ENCODE measurements around the gene UBFD1. TPM values are rescaled to one million over a fixed set of nuclear protein-coding genes. Genes with fewer than 3 reads are reported as not detected.
"Not testable (repeated sequence)": the region's sequence is repeated elsewhere in the genome, so short reads cannot be mapped to it uniquely, and the experiment has no call there.

Gene UBFD1
- total RNA-seq, 1 experiment from 2014 or later, result 125 TPM

- H3K4me1 Mint-ChIP-seq (ENCODE audit: low read depth, unreplicated experiment), result peaks cover 42% of the 10 kb centered on the region
- TF ChIP-seq, protein P1, sequence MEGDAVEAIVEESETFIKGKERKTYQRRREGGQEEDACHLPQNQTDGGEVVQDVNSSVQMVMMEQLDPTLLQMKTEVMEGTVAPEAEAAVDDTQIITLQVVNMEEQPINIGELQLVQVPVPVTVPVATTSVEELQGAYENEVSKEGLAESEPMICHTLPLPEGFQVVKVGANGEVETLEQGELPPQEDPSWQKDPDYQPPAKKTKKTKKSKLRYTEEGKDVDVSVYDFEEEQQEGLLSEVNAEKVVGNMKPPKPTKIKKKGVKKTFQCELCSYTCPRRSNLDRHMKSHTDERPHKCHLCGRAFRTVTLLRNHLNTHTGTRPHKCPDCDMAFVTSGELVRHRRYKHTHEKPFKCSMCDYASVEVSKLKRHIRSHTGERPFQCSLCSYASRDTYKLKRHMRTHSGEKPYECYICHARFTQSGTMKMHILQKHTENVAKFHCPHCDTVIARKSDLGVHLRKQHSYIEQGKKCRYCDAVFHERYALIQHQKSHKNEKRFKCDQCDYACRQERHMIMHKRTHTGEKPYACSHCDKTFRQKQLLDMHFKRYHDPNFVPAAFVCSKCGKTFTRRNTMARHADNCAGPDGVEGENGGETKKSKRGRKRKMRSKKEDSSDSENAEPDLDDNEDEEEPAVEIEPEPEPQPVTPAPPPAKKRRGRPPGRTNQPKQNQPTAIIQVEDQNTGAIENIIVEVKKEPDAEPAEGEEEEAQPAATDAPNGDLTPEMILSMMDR (IDR thresholded peaks at IDR 0.05; ENCODE audit: unreplicated experiment), result no peak
- no peaks in the 10 kb centered on the region for H3K27me3 Mint-ChIP-seq (ENCODE audit: unreplicated experiment)
- peaks cover 32% of the 10 kb centered on the region for H3K36me3 Mint-ChIP-seq (ENCODE audit: insufficient read depth, unreplicated experiment)
- DNase-seq, result peak; percentile 23
- CTCF ChIA-PET, result no interaction called here
- H3K27ac Mint-ChIP-seq (ENCODE audit: unreplicated experiment), result peak overlapping the region; percentile 40
- H3K4me3 Mint-ChIP-seq (ENCODE audit: low read depth, unreplicated experiment), result peak overlapping the region; percentile 86
- intact Hi-C loops (cut with micrococcal nuclease; ENCODE audit: unreplicated experiment), result loop anchor here (10.0 kb wide), 1 partner anchor 325 kb away; the partner anchor contains the start of gene SCNN1G
- BruUV-seq (replicated peaks), result no TSS peak
- no peaks in the 10 kb centered on the region for H3K9me3 Mint-ChIP-seq (ENCODE audit: low read depth, unreplicated experiment)
These were observed 47.8 kb upstream of the UBFD1 start for GRCh38 chr16:23509782-23510163.

DNA sequence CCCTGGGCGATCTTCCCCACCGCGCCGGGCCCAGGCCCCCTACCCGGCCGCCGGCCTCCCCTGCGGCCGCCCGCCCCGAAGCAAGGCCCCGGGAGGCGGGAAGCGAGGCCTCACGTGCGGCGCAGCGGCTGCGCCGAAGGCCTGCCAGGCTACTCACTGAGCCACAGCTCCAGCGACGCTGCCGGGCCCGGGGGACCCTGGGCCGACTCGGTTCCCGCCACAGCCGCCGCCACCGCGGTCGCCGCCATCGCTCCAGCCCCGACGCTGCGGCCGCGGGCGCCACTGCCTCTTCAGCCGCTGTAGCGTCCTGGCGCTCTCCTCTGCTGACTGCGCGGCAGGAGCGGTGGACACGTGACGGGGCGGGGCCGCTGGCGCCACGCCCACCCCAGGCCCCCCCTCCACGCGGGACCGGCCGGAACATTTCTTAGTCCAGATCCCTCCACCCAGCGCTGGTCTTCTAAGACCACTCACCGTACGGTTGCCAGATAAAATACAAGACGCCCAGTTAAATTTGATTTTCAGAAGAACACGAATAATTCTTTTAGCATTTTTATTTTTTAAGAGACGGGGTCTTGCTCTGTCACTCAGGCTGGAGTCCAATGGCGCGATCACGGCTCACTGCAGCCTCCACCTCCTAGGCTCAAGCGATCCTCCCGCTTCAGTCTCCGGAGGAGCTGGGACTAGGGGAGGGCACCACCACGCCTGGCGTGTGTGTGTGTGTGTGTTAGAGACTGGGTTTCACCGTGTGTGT, 47.2 kb upstream of the UBFD1 start, which contains the start of gene GGA2:
GGA2 (minus strand) TSS at position 331 of the 751 bp plus-strand sequence; CDS start at position 248, 83 bp downstream.
- no peaks in the 10 kb centered on the region for H3K27me3 Mint-ChIP-seq (ENCODE audit: unreplicated experiment)
- TF ChIP-seq, protein P1 (IDR thresholded peaks at IDR 0.05; ENCODE audit: unreplicated experiment), result no peak
- H3K27ac Mint-ChIP-seq (ENCODE audit: unreplicated experiment), result peak within 1 kb of the TSS; percentile 85
- H3K36me3 Mint-ChIP-seq (ENCODE audit: insufficient read depth, unreplicated experiment), result peaks cover 32% of the 10 kb centered on the region
- no TSS peak for BruUV-seq (replicated peaks)
- CTCF ChIA-PET, result no interaction called here
- peak within 1 kb of the TSS; percentile 86 for H3K4me3 Mint-ChIP-seq (ENCODE audit: low read depth, unreplicated experiment)
- DNase-seq, result peak; percentile 91
- no peaks in the 10 kb centered on the region for H3K9me3 Mint-ChIP-seq (ENCODE audit: low read depth, unreplicated experiment)
- intact Hi-C loops (cut with micrococcal nuclease; ENCODE audit: unreplicated experiment), result no loop called here
- peaks cover 42% of the 10 kb centered on the region for H3K4me1 Mint-ChIP-seq (ENCODE audit: low read depth, unreplicated experiment)

- DNase-seq; intact Hi-C loops (cut with micrococcal nuclease; ENCODE audit: unreplicated experiment); BruUV-seq (replicated peaks); CTCF ChIA-PET; H3K9me3 Mint-ChIP-seq (ENCODE audit: low read depth, unreplicated experiment); H3K27me3 Mint-ChIP-seq (ENCODE audit: unreplicated experiment): not testable (repeated sequence)
- Mint-ChIP-seq H3K4me1 (ENCODE audit: low read depth, unreplicated experiment) (peaks cover 41% of the 10 kb centered on the region), H3K36me3 (ENCODE audit: insufficient read depth, unreplicated experiment) (peaks cover 32% of the 10 kb centered on the region), H3K4me3 (ENCODE audit: low read depth, unreplicated experiment) (peak overlapping the region; percentile 86), H3K27ac (ENCODE audit: unreplicated experiment) (peak overlapping the region; percentile 85)
These were observed 46.6 kb upstream of the UBFD1 start for GRCh38 chr16:23510915-23511270.

GRCh38 chr16:23511731-23512130, 45.8 kb upstream of the UBFD1 start:
- CTCF ChIA-PET, result interaction anchor here (0.7 kb wide), 1 partner anchor 936 kb away, joined by 10 read pairs; no protein-coding TSS in a partner anchor
- Mint-ChIP-seq H3K4me1 (ENCODE audit: low read depth, unreplicated experiment) (peaks cover 33% of the 10 kb centered on the region), H3K36me3 (ENCODE audit: insufficient read depth, unreplicated experiment) (peaks cover 37% of the 10 kb centered on the region), H3K9me3 (ENCODE audit: low read depth, unreplicated experiment) (no peaks in the 10 kb centered on the region), H3K27me3 (ENCODE audit: unreplicated experiment) (no peaks in the 10 kb centered on the region), H3K4me3 (ENCODE audit: low read depth, unreplicated experiment) (peak overlapping the region; percentile 86), H3K27ac (ENCODE audit: unreplicated experiment) (no peak overlapping the region)
- DNase-seq, result no peak
- TF ChIP-seq, protein P1 (IDR thresholded peaks at IDR 0.05; ENCODE audit: unreplicated experiment), result no peak
- BruUV-seq (replicated peaks), result no TSS peak
- intact Hi-C loops (cut with micrococcal nuclease; ENCODE audit: unreplicated experiment), result no loop called here

GRCh38 chr16:23512168-23512695, 45.3 kb upstream of the UBFD1 start:
- Mint-ChIP-seq H3K9me3 (ENCODE audit: low read depth, unreplicated experiment) (no peaks in the 10 kb centered on the region), H3K27ac (ENCODE audit: unreplicated experiment) (no peak overlapping the region), H3K36me3 (ENCODE audit: insufficient read depth, unreplicated experiment) (peaks cover 37% of the 10 kb centered on the region), H3K4me3 (ENCODE audit: low read depth, unreplicated experiment) (no peak overlapping the region), H3K4me1 (ENCODE audit: low read depth, unreplicated experiment) (peaks cover 28% of the 10 kb centered on the region), H3K27me3 (ENCODE audit: unreplicated experiment) (no peaks in the 10 kb centered on the region)
- DNase-seq, result no peak
- CTCF ChIA-PET, result interaction anchor here (0.7 kb wide), 1 partner anchor 937 kb away, joined by 10 read pairs; no protein-coding TSS in a partner anchor
- no TSS peak for BruUV-seq (replicated peaks)
- intact Hi-C loops (cut with micrococcal nuclease; ENCODE audit: unreplicated experiment), result no loop called here
- TF ChIP-seq, protein P1 (IDR thresholded peaks at IDR 0.05; ENCODE audit: unreplicated experiment), result no peak
